B cell (primary cell): ENCODE results near the gene CD40. TPM values are rescaled to one million over a fixed set of nuclear protein-coding genes. Genes with fewer than 3 reads are reported as not detected.

ENCODE experiments used
- ATAC-seq: fragments of 200-7000 bp; cut with Tn5 transposase; one replicate; pipeline ENCODE4 v1.10.0; 2021; ENCODE audit warnings: low read depth, mild to moderate bottlenecking, moderate number of reproducible peaks, moderate library complexity
- CTCF ChIA-PET: fragments of 350-600 bp; sonication (Branson Sonifier 250); formaldehyde crosslinking; loops from one replicate; lab custom pipeline; 2021; ENCODE audit warnings: antibody characterized with exemption, inconsistent platforms; lab: Charles Lee
- POLR2A ChIA-PET: fragments of 350-600 bp; sonication (Branson Sonifier 250); formaldehyde crosslinking; loops from one replicate; lab custom pipeline; 2021; ENCODE audit warnings: antibody characterized with exemption; lab: Charles Lee
- DNase-seq: peaks from one replicate; pipeline ENCODE4 v3.0.0; 2013
- H2AFZ ChIP-seq: 2 replicates; pipeline ENCODE4 v1.6.1; 2012; ENCODE audit warnings: mild to moderate bottlenecking, low read depth, low read length; ENCODE audit not compliant: insufficient read depth, poor library complexity, severe bottlenecking
- H3K27ac ChIP-seq, 2 donors: 1 replicate in 1 of 2; 2 replicates in 1 of 2; pipeline ENCODE4 v1.5.1; 2012 to 2013; ENCODE audit warnings: low read length in 2 of 2, mild to moderate bottlenecking in 2 of 2, moderate library complexity in 1 of 2
- H3K27me3 ChIP-seq, 4 experiments: fragments of 200-600 bp in 1 of 4; sonication (generic) in 1 of 4; replicated peaks in 1 of 4; 1 replicate in 2 of 4; 2 replicates in 2 of 4; pipeline versions ENCODE4 v1.6.1 to v1.7.0; 2013 to 2016; ENCODE audit warnings: low read length in 3 of 4, mild to moderate bottlenecking in 2 of 4, mixed read lengths in 1 of 4, moderate library complexity in 1 of 4; ENCODE audit not compliant: insufficient read depth in 4 of 4, control insufficient read depth in 3 of 4; ENCODE audit errors: control extremely low read depth in 1 of 4
- H3K36me3 ChIP-seq, 2 experiments: replicated peaks in 1 of 2; 1 replicate in 1 of 2; 2 replicates in 1 of 2; pipeline versions ENCODE4 v1.6.1 to v1.7.1; 2013; ENCODE audit warnings: low read length in 1 of 2; ENCODE audit not compliant: insufficient read depth in 2 of 2, control insufficient read depth in 1 of 2; ENCODE audit errors: control extremely low read depth in 1 of 2, extremely low read depth in 1 of 2
- H3K4me1 ChIP-seq, 2 donors: fragments of 200-600 bp in 1 of 2; sonication (generic) in 1 of 2; 1 replicate in 1 of 2; 2 replicates in 1 of 2; pipeline versions ENCODE4 v1.5.1 to v1.6.1; 2013 to 2017; ENCODE audit warnings: low read length in 2 of 2; ENCODE audit not compliant: control insufficient read depth in 2 of 2, insufficient read depth in 2 of 2
- H3K4me2 ChIP-seq: replicated peaks from 2 replicates; pipeline ENCODE3; 2012; ENCODE audit warnings: mild to moderate bottlenecking, low read depth, low read length; ENCODE audit not compliant: poor library complexity, severe bottlenecking
- H3K4me3 ChIP-seq, 5 experiments: fragments of 200-600 bp in 1 of 5; sonication (generic) in 1 of 5; 1 replicate in 3 of 5; 2 replicates in 2 of 5; pipeline versions ENCODE4 v1.5.1 to v1.7.0; 2011 to 2016; ENCODE audit warnings: low read length in 4 of 5, mild to moderate bottlenecking in 4 of 5, low read depth in 2 of 5, control low read depth in 1 of 5, moderate library complexity in 1 of 5; ENCODE audit not compliant: insufficient read depth in 1 of 5; ENCODE audit errors: control extremely low read depth in 1 of 5, extremely low read depth in 1 of 5
- H3K79me2 ChIP-seq: fragments of 200-600 bp; sonication (generic); one replicate; pipeline ENCODE4 v1.6.0; 2016; ENCODE audit warnings: low read length; ENCODE audit not compliant: control insufficient read depth, insufficient read depth
- H3K9ac ChIP-seq: fragments of 200-600 bp; sonication (generic); 2 replicates; pipeline ENCODE4 v1.6.1; 2017; ENCODE audit warnings: mild to moderate bottlenecking, low read length, moderate library complexity
- H3K9me3 ChIP-seq, 3 donors: one replicate each; pipeline versions ENCODE4 v1.6.1 to v1.7.1; 2013; ENCODE audit warnings: low read length in 2 of 3; ENCODE audit not compliant: control insufficient read depth in 2 of 3, insufficient read depth in 1 of 3; ENCODE audit errors: control extremely low read depth in 1 of 3
- H4K20me1 ChIP-seq: 2 replicates; pipeline ENCODE4 v1.6.0; 2012; ENCODE audit warnings: mild to moderate bottlenecking, low read length; ENCODE audit not compliant: insufficient read depth, control insufficient read depth, poor library complexity, severe bottlenecking
- H3K27ac Mint-ChIP-seq: one replicate; pipeline ENCODE4 v1.8.0; 2021; ENCODE audit warnings: mixed read lengths
- H3K27me3 Mint-ChIP-seq: one replicate; pipeline ENCODE4 v1.8.0; 2021; ENCODE audit warnings: mixed read lengths
- H3K4me1 Mint-ChIP-seq: one replicate; pipeline ENCODE4 v1.8.0; 2021; ENCODE audit warnings: mixed read lengths
- H3K4me3 Mint-ChIP-seq: one replicate; pipeline ENCODE4 v1.8.0; 2021; ENCODE audit warnings: mixed read lengths
- H3K9me3 Mint-ChIP-seq: one replicate; pipeline ENCODE4 v1.8.0; 2022; ENCODE audit warnings: mixed read lengths; ENCODE audit not compliant: insufficient read depth
- CTCF ChIP-seq: fragments of 200-600 bp; IDR thresholded peaks from one replicate; pipeline ENCODE4 v1.8.0; 2022; ENCODE audit warnings: antibody characterized with exemption, mild to moderate bottlenecking
- EZH2 ChIP-seq: IDR thresholded peaks from 2 replicates; pipeline ENCODE4 v1.6.1; 2012; ENCODE audit warnings: borderline replicate concordance, low read depth, mild to moderate bottlenecking, moderate library complexity, low read length; ENCODE audit not compliant: insufficient read depth, poor library complexity, severe bottlenecking
- WGBS: methylation state at CpG from one replicate; pipeline ENCODE4 v1.1.5; 2013; ENCODE audit warnings: missing lambda C conversion rate; ENCODE audit not compliant: insufficient coverage; 5-methylcytosine and 5-hydroxymethylcytosine counted together
- intact Hi-C: fragments of 100-400 bp; cut with micrococcal nuclease; formaldehyde crosslinking; loops from one replicate; pipeline ENCODE4 v1.10.0; 2022
- polyA plus RNA-seq: library from polyadenylated mRNA; depleted of rRNA; stranded (reverse); fragments of >200 nt; gene quantifications from 2 replicates; pipeline ENCODE4 v1.2.3, GENCODE V29; 2012
- total RNA-seq, 2 donors: library from RNA; stranded (reverse); fragments of 120-200 nt in 1 of 2; gene quantifications; 1 replicate in 1 of 2; 2 replicates in 1 of 2; pipeline versions ENCODE4 v1.2.3 to v1.2.4, GENCODE V29; 2013 to 2022

The CD40 gene
- total and polyA plus RNA-seq, 2 donors (not counting 1 experiment from before 2014, with no cell fraction given) = 210 to 215 TPM

GRCh38 chr20:46120136-46120535 is 2.0 kb downstream of the CD40 start:
- peaks cover 0 to 45% of the 10 kb centered on the region in 2 experiments for H3K36me3 ChIP-seq
- no peaks in the 10 kb centered on the region for H3K9me3 ChIP-seq
- peaks cover 66% of the 10 kb centered on the region for H4K20me1 ChIP-seq
- DNase-seq (no peak), ATAC-seq (no peak)
- Mint-ChIP-seq H3K4me1 (peaks cover 63% of the 10 kb centered on the region), H3K4me3 (peak overlapping the region; percentile 100), H3K9me3 (no peaks in the 10 kb centered on the region), H3K27ac (peak overlapping the region; percentile 100), H3K27me3 (no peaks in the 10 kb centered on the region)
- peak overlapping the region; percentile 99 for H3K4me2 ChIP-seq
- intact Hi-C loops = no loop called here
- H2AFZ ChIP-seq = no peak overlapping the region
- WGBS = no CpG with 5 or more reads among the region's 2 CpGs
- ChIA-PET POLR2A (interaction anchor here (1.3 to 2.4 kb wide), 3 partner anchors 10 to 55 kb away, joined by 4 to 11 read pairs (median 8); no protein-coding TSS in a partner anchor), CTCF (interaction anchor here (0.7 to 4.7 kb wide), 13 partner anchors 9 to 287 kb away, joined by 3 to 29 read pairs (median 5); partner anchors contain the start of gene ELMO2)
- peak overlapping the region; percentile 99 to 100 for H3K27ac ChIP-seq
- peak overlapping the region; percentile 89 for H3K9ac ChIP-seq
- H3K4me3 ChIP-seq = peak overlapping the region; percentile 65 to 93 (median 83)
- no peak for TF ChIP-seq CTCF
- TF ChIP-seq EZH2 = no peak
- H3K4me1 ChIP-seq = peaks cover 43 to 55% of the 10 kb centered on the region in 2 donors
- H3K79me2 ChIP-seq = peaks cover 93% of the 10 kb centered on the region
- H3K27me3 ChIP-seq = no peaks in the 10 kb centered on the region

- H3K27me3 ChIP-seq = no peaks in the 10 kb centered on the region
- DNase-seq = no peak
- ChIA-PET POLR2A (interaction anchor here (0.7 to 0.9 kb wide), 2 partner anchors 9 to 147 kb away, joined by 3 to 4 read pairs; no protein-coding TSS in a partner anchor), CTCF (interaction anchor here (0.6 to 4.7 kb wide), 7 partner anchors 11 to 108 kb away, joined by 3 to 29 read pairs (median 8); no protein-coding TSS in a partner anchor)
- no peaks in the 10 kb centered on the region for H3K27me3 Mint-ChIP-seq
- H3K4me3 Mint-ChIP-seq = peak overlapping the region; percentile 100
- H2AFZ ChIP-seq = no peak overlapping the region
- H3K4me1 ChIP-seq = peaks cover 43 to 55% of the 10 kb centered on the region in 2 donors
- no peak for ATAC-seq
- peak overlapping the region; percentile 89 for H3K9ac ChIP-seq
- H3K36me3 ChIP-seq = peaks cover 0 to 56% of the 10 kb centered on the region in 2 experiments
- H3K9me3 ChIP-seq = no peaks in the 10 kb centered on the region
- H3K4me3 ChIP-seq = peak overlapping the region; percentile 2 to 93 (median 83)
- H4K20me1 ChIP-seq = peaks cover 78% of the 10 kb centered on the region
- H3K4me1 Mint-ChIP-seq = peaks cover 63% of the 10 kb centered on the region
- H3K27ac ChIP-seq = peak overlapping the region; percentile 99 to 100
- H3K27ac Mint-ChIP-seq = peak overlapping the region; percentile 100
- TF ChIP-seq CTCF (no peak), EZH2 (no peak)
- H3K4me2 ChIP-seq = peak overlapping the region; percentile 99
- WGBS = 44% methylated on average over 2 of the region's 2 CpGs
- intact Hi-C loops = no loop called here
- H3K79me2 ChIP-seq = peaks cover 81% of the 10 kb centered on the region
- H3K9me3 Mint-ChIP-seq = no peaks in the 10 kb centered on the region
Measured at GRCh38 chr20:46121184-46121930, 3.2 kb downstream of the CD40 start.
